NB4 (cell line): ENCODE data around the gene STK24.

Source experiments
- POLR2A ChIP-seq: IDR thresholded peaks from 2 replicates; pipeline ENCODE4 v1.6.1; 2011; ENCODE audit warnings: mild to moderate bottlenecking; ENCODE audit not compliant: insufficient read length; ENCODE audit errors: extremely low read depth
- TF ChIP-seq, protein P1 (sequence below): IDR thresholded peaks from one replicate; pipeline ENCODE4 v1.5.1; 2012; ENCODE audit warnings: low read depth, low read length

DNA sequence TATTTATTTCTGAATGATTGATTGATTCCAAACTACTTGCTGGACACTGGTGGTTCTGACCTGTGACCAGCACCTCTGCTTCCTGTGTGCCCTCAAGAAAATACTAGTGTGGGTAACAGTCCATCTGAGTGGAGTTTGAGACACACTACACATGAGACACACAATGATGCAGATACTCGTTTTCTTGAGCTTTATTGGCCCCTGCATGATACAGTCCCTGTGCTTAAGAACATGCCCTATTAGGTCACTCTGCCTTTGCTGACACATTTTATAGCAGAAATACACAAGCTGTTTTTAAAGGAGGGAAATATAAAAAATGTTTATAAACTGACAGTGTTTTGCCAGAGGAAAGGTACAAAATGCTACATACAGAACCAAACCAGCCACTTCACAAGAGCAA is 126.9 kb downstream of the STK24 start:
- TF ChIP-seq, protein P1, sequence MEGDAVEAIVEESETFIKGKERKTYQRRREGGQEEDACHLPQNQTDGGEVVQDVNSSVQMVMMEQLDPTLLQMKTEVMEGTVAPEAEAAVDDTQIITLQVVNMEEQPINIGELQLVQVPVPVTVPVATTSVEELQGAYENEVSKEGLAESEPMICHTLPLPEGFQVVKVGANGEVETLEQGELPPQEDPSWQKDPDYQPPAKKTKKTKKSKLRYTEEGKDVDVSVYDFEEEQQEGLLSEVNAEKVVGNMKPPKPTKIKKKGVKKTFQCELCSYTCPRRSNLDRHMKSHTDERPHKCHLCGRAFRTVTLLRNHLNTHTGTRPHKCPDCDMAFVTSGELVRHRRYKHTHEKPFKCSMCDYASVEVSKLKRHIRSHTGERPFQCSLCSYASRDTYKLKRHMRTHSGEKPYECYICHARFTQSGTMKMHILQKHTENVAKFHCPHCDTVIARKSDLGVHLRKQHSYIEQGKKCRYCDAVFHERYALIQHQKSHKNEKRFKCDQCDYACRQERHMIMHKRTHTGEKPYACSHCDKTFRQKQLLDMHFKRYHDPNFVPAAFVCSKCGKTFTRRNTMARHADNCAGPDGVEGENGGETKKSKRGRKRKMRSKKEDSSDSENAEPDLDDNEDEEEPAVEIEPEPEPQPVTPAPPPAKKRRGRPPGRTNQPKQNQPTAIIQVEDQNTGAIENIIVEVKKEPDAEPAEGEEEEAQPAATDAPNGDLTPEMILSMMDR = no peak
- TF ChIP-seq POLR2A = no peak
